HCT116 (cell line): ENCODE data around the gene ILRUN. TPM values are rescaled to one million over a fixed set of nuclear protein-coding genes. Genes with fewer than 3 reads are reported as not detected.

ENCODE experiments used
- ATAC-seq: fragments of 200-7000 bp; cut with Tn5 transposase; 2 replicates; pipeline ENCODE4 v1.9.1; 2020; ENCODE audit warnings: mild to moderate bottlenecking, moderate library complexity
- BruUV-seq: library from RNA; stranded (reverse); fragments of 400-500 nt; replicated peaks from 2 replicates; lab custom pipeline; 2021; lab: Mats Ljungman, UMichigan
- CTCF ChIA-PET: fragments of 300-600 bp; sonication (Branson Sonifier 250); formaldehyde crosslinking; loops from one replicate; lab custom pipeline; 2021; ENCODE audit warnings: antibody characterized with exemption; lab: Charles Lee
- POLR2A ChIA-PET: fragments of 300-600, 350-600 bp; sonication (Branson Sonifier 250); formaldehyde crosslinking; loops from one replicate; lab custom pipeline; 2021; ENCODE audit warnings: antibody characterized with exemption; lab: Charles Lee
- RAD21 ChIA-PET, 2 experiments: fragments of 300-600 bp; sonication (Branson Sonifier 250); formaldehyde crosslinking; loops; one replicate each; lab custom pipeline; 2023; ENCODE audit warnings: low total read pairs in 2 of 2; ENCODE audit not compliant: uncharacterized antibody in 2 of 2, unreplicated experiment in 2 of 2, low non-redundant PET in 1 of 2; lab: Charles Lee
- DNase-seq: peaks from one replicate; pipeline ENCODE4 v3.0.0-alpha.2; 2010; ENCODE audit warnings: low read depth, low spot score
- H2AFZ ChIP-seq: fragments of 200-600 bp; shearing (Covaris generic), sonication (generic); 2 replicates; pipeline ENCODE4 v1.6.1; 2017; ENCODE audit warnings: low read depth, mixed run types, mixed read lengths, antibody characterized with exemption, low read length; ENCODE audit not compliant: poor library complexity, severe bottlenecking
- H3K27ac ChIP-seq: 2 replicates; pipeline ENCODE4 v1.5.1; 2012; ENCODE audit warnings: low read depth, low read length
- H3K27me3 ChIP-seq: fragments of 200-600 bp; sonication (generic); 2 replicates; pipeline ENCODE4 v1.6.1; 2016; ENCODE audit warnings: mixed run types, low read length, mixed read lengths; ENCODE audit not compliant: insufficient read depth
- H3K36me3 ChIP-seq, 2 experiments: fragments of 200-500 bp in 1 of 2; fragments of 200-600 bp in 1 of 2; sonication (Bioruptor generic) in 1 of 2; sonication (generic) in 1 of 2; 2 replicates each; pipeline versions ENCODE4 v1.5.1 to v1.6.1; 2014 to 2016; ENCODE audit warnings: low read length in 2 of 2, inconsistent platforms in 1 of 2, mixed read lengths in 1 of 2, mixed run types in 1 of 2; ENCODE audit not compliant: insufficient read depth in 2 of 2, control insufficient read depth in 1 of 2
- H3K4me1 ChIP-seq, 2 experiments: fragments of 200-600 bp in 1 of 2; sonication (generic) in 1 of 2; 2 replicates each; pipeline versions ENCODE4 v1.5.1 to v1.6.1; 2012 to 2017; ENCODE audit warnings: low read length in 2 of 2, inconsistent platforms in 1 of 2, mild to moderate bottlenecking in 1 of 2, mixed read lengths in 1 of 2, mixed run types in 1 of 2, moderate library complexity in 1 of 2; ENCODE audit not compliant: insufficient read depth in 2 of 2, control insufficient read depth in 1 of 2
- H3K4me2 ChIP-seq: fragments of 200-600 bp; sonication (generic); 2 replicates; pipeline ENCODE4 v1.6.1; 2017; ENCODE audit warnings: mixed run types, low read length, mixed read lengths
- H3K4me3 ChIP-seq, 2 experiments: fragments of 200-600 bp in 1 of 2; sonication (generic) in 1 of 2; replicated peaks in 1 of 2; 2 replicates each; pipeline ENCODE4 v1.5.1; 2011 to 2016; ENCODE audit warnings: low read length in 2 of 2, control low read depth in 1 of 2, low read depth in 1 of 2, mild to moderate bottlenecking in 1 of 2, mixed read lengths in 1 of 2, mixed run types in 1 of 2
- H3K79me2 ChIP-seq: fragments of 200-600 bp; sonication (generic); 2 replicates; pipeline ENCODE4 v1.6.1; 2017; ENCODE audit warnings: mild to moderate bottlenecking, mixed run types, low read length, moderate library complexity, mixed read lengths; ENCODE audit not compliant: insufficient read depth
- H3K9ac ChIP-seq: fragments of 200-600 bp; sonication (generic); 2 replicates; pipeline ENCODE4 v1.6.1; 2016; ENCODE audit warnings: low read length, mixed read lengths
- H3K9me2 ChIP-seq: fragments of 200-600 bp; sonication (generic), shearing (Covaris generic); 2 replicates; pipeline ENCODE4 v1.6.1; 2017; ENCODE audit warnings: mixed run types, mild to moderate bottlenecking, moderate library complexity; ENCODE audit not compliant: insufficient read depth
- H3K9me3 ChIP-seq, 2 experiments: fragments of 200-500 bp in 1 of 2; fragments of 200-600 bp in 1 of 2; sonication (Bioruptor generic) in 1 of 2; sonication (generic) in 1 of 2; 2 replicates each; pipeline ENCODE4 v1.6.1; 2014 to 2017; ENCODE audit warnings: low read length in 2 of 2, mixed read lengths in 2 of 2, inconsistent platforms in 1 of 2, low read depth in 1 of 2, mild to moderate bottlenecking in 1 of 2, mixed run types in 1 of 2, moderate library complexity in 1 of 2; ENCODE audit not compliant: control insufficient read depth in 1 of 2, insufficient read depth in 1 of 2
- H4K20me1 ChIP-seq: fragments of 200-600 bp; sonication (generic), shearing (Covaris generic); 2 replicates; pipeline ENCODE4 v1.6.1; 2017; ENCODE audit warnings: mixed run types, mild to moderate bottlenecking, moderate library complexity; ENCODE audit not compliant: insufficient read depth
- ATF3 ChIP-seq: IDR thresholded peaks from 2 replicates; pipeline ENCODE4 v1.6.1; 2012
- CBX3 ChIP-seq: IDR thresholded peaks from 2 replicates; pipeline ENCODE4 v1.6.1; 2012; ENCODE audit warnings: low read depth
- EGR1 ChIP-seq: IDR thresholded peaks from 2 replicates; pipeline ENCODE4 v1.6.1; 2012; ENCODE audit warnings: low read depth
- ELF1 ChIP-seq: IDR thresholded peaks from 2 replicates; pipeline ENCODE4 v1.6.1; 2012; ENCODE audit warnings: low read depth, borderline replicate concordance
- EZH2 ChIP-seq: fragments of 200-600 bp; sonication (generic); IDR thresholded peaks from 2 replicates; pipeline ENCODE4 v1.6.1; 2017; ENCODE audit warnings: antibody characterized with exemption, mixed run types
- EZH2phosphoT487 ChIP-seq: fragments of 200-600 bp; IDR thresholded peaks from 2 replicates; pipeline ENCODE4 v1.6.1; 2018; ENCODE audit warnings: antibody characterized with exemption, borderline replicate concordance
- FOSL1 ChIP-seq: IDR thresholded peaks from 2 replicates; pipeline ENCODE4 v1.6.1; 2012; ENCODE audit warnings: low read depth
- JUND ChIP-seq: IDR thresholded peaks from 2 replicates; pipeline ENCODE4 v1.6.1; 2012
- POLR2A ChIP-seq: IDR thresholded peaks from 2 replicates; pipeline ENCODE4 v1.7.0; 2011; ENCODE audit warnings: borderline replicate concordance; ENCODE audit not compliant: insufficient read depth, insufficient read length; ENCODE audit errors: extremely low read depth
- REST ChIP-seq: IDR thresholded peaks from 2 replicates; pipeline ENCODE4 v1.6.1; 2012; ENCODE audit warnings: low read depth
- SIN3A ChIP-seq: IDR thresholded peaks from 2 replicates; pipeline ENCODE4 v1.6.1; 2012; ENCODE audit warnings: low read depth
- SP1 ChIP-seq: IDR thresholded peaks from 2 replicates; pipeline ENCODE4 v1.6.1; 2012; ENCODE audit warnings: low read depth
- SRF ChIP-seq: IDR thresholded peaks from 2 replicates; pipeline ENCODE4 v1.6.1; 2012; ENCODE audit warnings: low read depth
- TCF7L2 ChIP-seq: IDR thresholded peaks from 2 replicates; pipeline ENCODE4 v1.7.0; 2011; ENCODE audit warnings: borderline replicate concordance, inconsistent platforms; ENCODE audit not compliant: insufficient read depth, insufficient read length; ENCODE audit errors: extremely low read depth
- ZFX ChIP-seq: fragments of 450-650 bp; IDR thresholded peaks from 2 replicates; pipeline ENCODE4 v1.6.1; 2017
- ZNF274 ChIP-seq: fragments of 200-500 bp; sonication (Bioruptor generic); IDR thresholded peaks from 2 replicates; pipeline ENCODE4 v1.6.1; 2014; ENCODE audit warnings: mild to moderate bottlenecking, low read depth, low read length, inconsistent platforms
- intact Hi-C: fragments of 100-400 bp; cut with micrococcal nuclease; formaldehyde crosslinking; loops from 2 replicates; pipeline ENCODE4 v1.10.0; 2022
- total RNA-seq: library from RNA; stranded (reverse); gene quantifications from one replicate; pipeline ENCODE4 v1.2.1, GENCODE V29; 2021; ENCODE audit not compliant: unreplicated experiment
- TF ChIP-seq, protein P1 (sequence below), 3 experiments: fragments of 200-600 bp in 1 of 3; sonication (generic) in 1 of 3; IDR thresholded peaks in 2 of 3; conservative IDR thresholded peaks in 1 of 3; 2 replicates each; pipeline ENCODE4 v1.5.1; 2012 to 2017; ENCODE audit warnings: low read depth in 2 of 3, low read length in 2 of 3, antibody characterized with exemption in 1 of 3, borderline replicate concordance in 1 of 3, control low read depth in 1 of 3, mild to moderate bottlenecking in 1 of 3, mixed read lengths in 1 of 3, mixed run types in 1 of 3, moderate library complexity in 1 of 3; ENCODE audit not compliant: insufficient read depth in 1 of 3

Gene ILRUN
- total RNA-seq, 1 experiment from 2014 or later, result 51.9 TPM

- no peaks in the 10 kb centered on the region for H4K20me1 ChIP-seq
- H2AFZ ChIP-seq, result no peak overlapping the region
- POLR2A ChIA-PET, result no interaction called here
- intact Hi-C loops, result no loop called here
- TF ChIP-seq JUND, result no peak
- TF ChIP-seq ZFX, result no peak
- TF ChIP-seq EZH2, result no peak
- TF ChIP-seq FOSL1, result no peak
- TF ChIP-seq CBX3, result no peak
- no peak for TF ChIP-seq SRF
- no peak for TF ChIP-seq ATF3
- TF ChIP-seq, protein P1, sequence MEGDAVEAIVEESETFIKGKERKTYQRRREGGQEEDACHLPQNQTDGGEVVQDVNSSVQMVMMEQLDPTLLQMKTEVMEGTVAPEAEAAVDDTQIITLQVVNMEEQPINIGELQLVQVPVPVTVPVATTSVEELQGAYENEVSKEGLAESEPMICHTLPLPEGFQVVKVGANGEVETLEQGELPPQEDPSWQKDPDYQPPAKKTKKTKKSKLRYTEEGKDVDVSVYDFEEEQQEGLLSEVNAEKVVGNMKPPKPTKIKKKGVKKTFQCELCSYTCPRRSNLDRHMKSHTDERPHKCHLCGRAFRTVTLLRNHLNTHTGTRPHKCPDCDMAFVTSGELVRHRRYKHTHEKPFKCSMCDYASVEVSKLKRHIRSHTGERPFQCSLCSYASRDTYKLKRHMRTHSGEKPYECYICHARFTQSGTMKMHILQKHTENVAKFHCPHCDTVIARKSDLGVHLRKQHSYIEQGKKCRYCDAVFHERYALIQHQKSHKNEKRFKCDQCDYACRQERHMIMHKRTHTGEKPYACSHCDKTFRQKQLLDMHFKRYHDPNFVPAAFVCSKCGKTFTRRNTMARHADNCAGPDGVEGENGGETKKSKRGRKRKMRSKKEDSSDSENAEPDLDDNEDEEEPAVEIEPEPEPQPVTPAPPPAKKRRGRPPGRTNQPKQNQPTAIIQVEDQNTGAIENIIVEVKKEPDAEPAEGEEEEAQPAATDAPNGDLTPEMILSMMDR (IDR thresholded peaks at IDR 0.05 in 2 of 3, conservative IDR thresholded peaks at IDR 0.05 in 1 of 3; ENCODE audit: borderline replicate concordance in 1 of 3, insufficient read depth in 1 of 3, low read depth in 2 of 3, low read length in 2 of 3), result no peak
- no peak for TF ChIP-seq TCF7L2
- no peak for TF ChIP-seq EGR1
- TF ChIP-seq SIN3A, result no peak
- no peak for TF ChIP-seq EZH2phosphoT487
- no peak for TF ChIP-seq SP1
- no peak for TF ChIP-seq POLR2A
- TF ChIP-seq ZNF274, result no peak
- no peak for TF ChIP-seq REST
- TF ChIP-seq ELF1, result no peak
- no peak overlapping the region for H3K4me3 ChIP-seq
- CTCF ChIA-PET, result no interaction called here
- H3K4me2 ChIP-seq, result no peak overlapping the region
- H3K36me3 ChIP-seq, result no peaks in the 10 kb centered on the region
- H3K27me3 ChIP-seq, result no peaks in the 10 kb centered on the region
- ATAC-seq, result no peak
- RAD21 ChIA-PET, result no interaction called here
- H3K9me3 ChIP-seq, result no peaks in the 10 kb centered on the region
- no peak for DNase-seq
- no peak overlapping the region for H3K27ac ChIP-seq
- H3K9me2 ChIP-seq, result no peaks in the 10 kb centered on the region
- no peak overlapping the region for H3K9ac ChIP-seq
- H3K4me1 ChIP-seq, result no peaks in the 10 kb centered on the region
- no peaks in the 10 kb centered on the region for H3K79me2 ChIP-seq
- BruUV-seq, result no TSS peak
Measured at GRCh38 chr6:34736823-34737222, 40.3 kb upstream of the ILRUN start.
